GM12892 (cell line): Measurements from ENCODE around the gene DDX60.

ENCODE experiments used
- POLR2A ChIP-seq: IDR thresholded peaks from 2 replicates; pipeline ENCODE4 v1.6.1; 2011; ENCODE audit warnings: low read depth, low read length, control low read depth
- TAF1 ChIP-seq: IDR thresholded peaks from 2 replicates; pipeline ENCODE4 v1.6.1; 2011; ENCODE audit warnings: low read depth, mild to moderate bottlenecking, control low read depth, low read length, borderline replicate concordance

DNA sequence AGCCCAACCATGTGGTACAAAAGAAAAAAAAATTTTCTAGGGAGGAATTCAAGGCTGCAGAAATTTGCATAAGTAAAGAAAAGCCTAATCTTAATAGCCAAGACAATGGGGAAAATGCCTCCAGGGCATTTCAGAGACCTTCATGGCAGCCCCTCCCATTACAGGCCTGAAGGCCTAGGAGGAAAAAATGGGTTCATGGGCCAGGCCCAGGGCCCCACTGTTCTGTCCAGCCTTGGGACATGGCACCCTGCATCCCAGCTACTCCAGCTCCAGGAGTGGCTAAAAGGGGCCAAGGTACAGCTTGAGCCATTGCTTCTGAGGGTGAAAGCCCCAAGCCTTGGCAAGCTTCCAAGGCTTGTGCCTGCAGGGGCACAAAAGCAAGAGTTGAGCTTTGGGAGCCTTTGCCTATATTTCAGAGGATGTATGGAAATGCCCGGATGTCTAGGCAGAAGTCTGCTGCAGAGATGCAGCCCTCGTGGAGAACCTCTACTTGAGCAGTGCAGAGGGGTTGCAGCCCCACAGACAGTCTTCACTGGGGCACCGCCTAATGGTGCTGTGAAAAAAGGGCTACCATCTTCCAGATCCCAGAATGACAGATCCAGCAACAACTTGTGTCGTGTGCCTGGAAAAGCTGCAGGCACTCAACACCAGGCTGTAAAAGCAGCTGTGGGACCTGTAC lies 115.2 kb downstream of the DDX60 start:
- TF ChIP-seq POLR2A: no peak
- no peak for TF ChIP-seq TAF1
